A673 (cell line): ENCODE data around the gene PLD2. TPM values are rescaled to one million over a fixed set of nuclear protein-coding genes. Genes with fewer than 3 reads are reported as not detected.
"Not testable (repeated sequence)": the region's sequence is repeated elsewhere in the genome, so short reads cannot be mapped to it uniquely, and the experiment has no call there.

Source experiments
- BruUV-seq: library from RNA; stranded (reverse); fragments of 400-500 nt; replicated peaks from 2 replicates; lab custom pipeline; 2021; lab: Mats Ljungman, UMichigan
- CTCF ChIA-PET: fragments of 300-600 bp; sonication (Branson Sonifier 250); formaldehyde crosslinking; loops from one replicate; lab custom pipeline; 2022; ENCODE audit warnings: antibody characterized with exemption; lab: Charles Lee
- POLR2A ChIA-PET: fragments of 300-600 bp; sonication (Branson Sonifier 250); formaldehyde crosslinking; loops from one replicate; lab custom pipeline; 2022; ENCODE audit warnings: antibody characterized with exemption; ENCODE audit not compliant: low non-redundant PET; lab: Charles Lee
- DNase-seq: peaks from one replicate; pipeline ENCODE4 v3.0.0-alpha.2; 2015; ENCODE audit warnings: low spot score
- H3K27ac ChIP-seq: fragments of 200-600 bp; sonication (generic); 2 replicates; pipeline ENCODE4 v1.5.1; 2016; ENCODE audit warnings: mixed run types, low read depth, mild to moderate bottlenecking, mixed read lengths, antibody characterized with exemption, low read length; ENCODE audit not compliant: poor library complexity, severe bottlenecking
- H3K27me3 ChIP-seq: fragments of 200-600 bp; sonication (generic); replicated peaks from 2 replicates; pipeline ENCODE4 v1.6.1; 2017; ENCODE audit warnings: mixed run types, low read depth, mild to moderate bottlenecking, mixed read lengths, antibody characterized with exemption, low read length; ENCODE audit not compliant: insufficient read depth, poor library complexity
- H3K36me3 ChIP-seq: fragments of 200-600 bp; sonication (generic); 2 replicates; pipeline ENCODE4 v1.6.1; 2016; ENCODE audit warnings: mixed run types, mild to moderate bottlenecking, mixed read lengths, antibody characterized with exemption, low read length; ENCODE audit not compliant: insufficient read depth, poor library complexity, severe bottlenecking
- H3K4me1 ChIP-seq: fragments of 200-600 bp; sonication (generic); 2 replicates; pipeline ENCODE4 v1.6.1; 2017; ENCODE audit warnings: mixed run types, mild to moderate bottlenecking, mixed read lengths, antibody characterized with exemption, low read length; ENCODE audit not compliant: insufficient read depth, poor library complexity, severe bottlenecking
- H3K4me3 ChIP-seq: fragments of 200-600 bp; sonication (generic); 2 replicates; pipeline ENCODE4 v1.5.1; 2016; ENCODE audit warnings: low read depth, mixed run types, mild to moderate bottlenecking, mixed read lengths, low read length; ENCODE audit not compliant: poor library complexity, severe bottlenecking
- H3K9me3 ChIP-seq: fragments of 200-600 bp; sonication (generic); 2 replicates; pipeline ENCODE4 v1.6.1; 2016; ENCODE audit warnings: mixed run types, low read depth, mild to moderate bottlenecking, mixed read lengths, antibody characterized with exemption, low read length; ENCODE audit not compliant: poor library complexity, severe bottlenecking
- EZH2 ChIP-seq: fragments of 200-600 bp; sonication (generic); IDR thresholded peaks from 2 replicates; pipeline ENCODE4 v1.6.1; 2017; ENCODE audit warnings: borderline replicate concordance, low read depth, mild to moderate bottlenecking, mixed read lengths, antibody characterized with exemption, low read length; ENCODE audit not compliant: poor library complexity, severe bottlenecking
- intact Hi-C: fragments of 100-400 bp; cut with micrococcal nuclease; formaldehyde crosslinking; loops from one replicate; pipeline ENCODE4 v1.10.0; 2022; ENCODE audit not compliant: unreplicated experiment
- total RNA-seq: library from RNA; stranded (reverse); gene quantifications from 2 replicates; pipeline ENCODE4 v1.2.3, GENCODE V29; 2021
- TF ChIP-seq, protein P1 (sequence below): fragments of 300-800, 200-600 bp; sonication (generic); conservative IDR thresholded peaks from 2 replicates; pipeline ENCODE4 v1.5.1; 2017; ENCODE audit warnings: low read depth, mild to moderate bottlenecking, antibody characterized with exemption, low read length, moderate library complexity, mixed read lengths

The PLD2 gene
- total RNA-seq, 1 experiment from 2014 or later: 20.1 TPM

DNA sequence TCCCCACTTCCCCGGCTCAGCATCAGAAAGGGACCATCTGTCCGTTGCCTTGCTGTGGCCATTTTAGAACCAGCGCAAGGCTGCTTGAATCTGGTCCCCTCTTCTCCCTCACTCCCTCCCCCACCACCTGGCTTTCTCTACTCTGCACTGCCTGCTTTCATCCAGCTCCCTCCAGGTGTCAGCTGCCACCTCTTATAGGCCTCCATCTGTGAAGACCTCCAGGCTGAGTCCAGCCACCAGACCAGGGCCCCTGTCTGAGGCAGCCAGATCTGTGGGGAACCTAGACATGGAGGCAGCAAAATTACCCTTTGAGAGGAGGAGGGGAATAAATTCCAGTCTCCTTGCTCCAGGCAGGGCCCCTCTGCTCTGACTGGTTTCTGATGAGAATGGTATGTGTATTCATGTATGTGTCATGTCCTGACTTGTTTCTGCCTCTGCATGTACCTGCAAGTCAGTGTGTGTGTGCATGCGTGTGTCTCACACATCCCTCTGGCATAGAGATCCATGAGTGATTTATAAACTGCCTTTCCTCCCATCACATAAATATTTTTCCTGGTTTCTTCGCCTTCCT lies 47.2 kb downstream of the PLD2 start:
- no peak overlapping the region for H3K4me3 ChIP-seq
- TF ChIP-seq, protein P1, sequence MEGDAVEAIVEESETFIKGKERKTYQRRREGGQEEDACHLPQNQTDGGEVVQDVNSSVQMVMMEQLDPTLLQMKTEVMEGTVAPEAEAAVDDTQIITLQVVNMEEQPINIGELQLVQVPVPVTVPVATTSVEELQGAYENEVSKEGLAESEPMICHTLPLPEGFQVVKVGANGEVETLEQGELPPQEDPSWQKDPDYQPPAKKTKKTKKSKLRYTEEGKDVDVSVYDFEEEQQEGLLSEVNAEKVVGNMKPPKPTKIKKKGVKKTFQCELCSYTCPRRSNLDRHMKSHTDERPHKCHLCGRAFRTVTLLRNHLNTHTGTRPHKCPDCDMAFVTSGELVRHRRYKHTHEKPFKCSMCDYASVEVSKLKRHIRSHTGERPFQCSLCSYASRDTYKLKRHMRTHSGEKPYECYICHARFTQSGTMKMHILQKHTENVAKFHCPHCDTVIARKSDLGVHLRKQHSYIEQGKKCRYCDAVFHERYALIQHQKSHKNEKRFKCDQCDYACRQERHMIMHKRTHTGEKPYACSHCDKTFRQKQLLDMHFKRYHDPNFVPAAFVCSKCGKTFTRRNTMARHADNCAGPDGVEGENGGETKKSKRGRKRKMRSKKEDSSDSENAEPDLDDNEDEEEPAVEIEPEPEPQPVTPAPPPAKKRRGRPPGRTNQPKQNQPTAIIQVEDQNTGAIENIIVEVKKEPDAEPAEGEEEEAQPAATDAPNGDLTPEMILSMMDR: no peak
- no peak for TF ChIP-seq EZH2
- H3K9me3 ChIP-seq: no peaks in the 10 kb centered on the region
- intact Hi-C loops: no loop called here
- ChIA-PET POLR2A (no interaction called here), CTCF (no interaction called here)
- DNase-seq: no peak
- H3K4me1 ChIP-seq: peaks cover 18% of the 10 kb centered on the region
- H3K36me3 ChIP-seq: no peaks in the 10 kb centered on the region
- H3K27ac ChIP-seq: peak overlapping the region; percentile 19
- H3K27me3 ChIP-seq: no peaks in the 10 kb centered on the region
- BruUV-seq: no TSS peak

GRCh38 chr17:4856271-4856936 lies 49.5 kb downstream of the PLD2 start:
- ChIA-PET CTCF (no interaction called here), POLR2A (no interaction called here)
- Histone ChIP-seq H3K27ac (no peak overlapping the region), H3K4me3 (no peak overlapping the region), H3K4me1 (peaks cover 18% of the 10 kb centered on the region), H3K27me3 (no peaks in the 10 kb centered on the region), H3K9me3 (no peaks in the 10 kb centered on the region), H3K36me3 (no peaks in the 10 kb centered on the region)
- intact Hi-C loops: no loop called here
- no TSS peak for BruUV-seq
- no peak for DNase-seq
- TF ChIP-seq EZH2: no peak
- TF ChIP-seq, protein P1: no peak

GRCh38 chr17:4856937-4857314 lies 50.0 kb downstream of the PLD2 start:
- no peak for DNase-seq
- Histone ChIP-seq H3K27ac (no peak overlapping the region), H3K36me3 (no peaks in the 10 kb centered on the region), H3K4me3 (no peak overlapping the region), H3K4me1 (peaks cover 17% of the 10 kb centered on the region), H3K9me3 (no peaks in the 10 kb centered on the region), H3K27me3 (no peaks in the 10 kb centered on the region)
- ChIA-PET CTCF (interaction anchor here (0.6 kb wide), 1 partner anchor 438 kb away, joined by 8 read pairs; no protein-coding TSS in a partner anchor), POLR2A (no interaction called here)
- no TSS peak for BruUV-seq
- TF ChIP-seq, protein P1: no peak
- no peak for TF ChIP-seq EZH2
- intact Hi-C loops: no loop called here

GRCh38 chr17:4857347-4857746 lies 50.4 kb downstream of the PLD2 start:
- H3K9me3 ChIP-seq, POLR2A ChIA-PET, H3K27me3 ChIP-seq, DNase-seq, H3K4me3 ChIP-seq, intact Hi-C loops, BruUV-seq, H3K36me3 ChIP-seq, H3K27ac ChIP-seq: not testable (repeated sequence)
- H3K4me1 ChIP-seq: peaks cover 12% of the 10 kb centered on the region
- CTCF ChIA-PET: interaction anchor here (0.6 kb wide), 1 partner anchor 438 kb away, joined by 8 read pairs; no protein-coding TSS in a partner anchor
